Measurements from ENCODE around the gene HSD17B7.
A peak's percentile ranks its signal among the peaks of the same experiment; 100 is the strongest.
"Not testable (repeated sequence)": the region's sequence is repeated elsewhere in the genome, so short reads cannot be mapped to it uniquely, and the experiment has no call there.

Gene HSD17B7

DNA sequence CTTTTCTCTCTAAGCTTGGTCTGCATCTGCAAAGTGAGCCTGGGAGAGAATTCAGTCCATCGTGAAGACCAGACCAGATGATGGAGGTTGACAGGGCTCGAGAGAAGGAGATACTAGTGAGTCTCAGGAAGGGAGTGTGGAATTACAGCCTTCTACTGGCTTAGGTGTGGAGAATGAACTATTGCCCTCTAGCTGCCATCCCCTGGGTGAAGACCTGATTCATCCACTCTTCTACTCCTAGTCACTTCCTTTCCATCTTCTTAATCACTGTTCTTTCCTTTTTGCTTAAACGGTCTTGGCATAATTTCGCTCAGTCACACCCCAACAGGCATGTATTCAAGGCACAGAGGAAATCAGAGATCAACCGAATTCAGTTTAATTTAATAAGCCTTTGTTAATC, 34.0 kb upstream of the HSD17B7 start:
- H3K4me3 ChIP-seq (ENCODE audit: low read length), result no peak overlapping the region
- TF ChIP-seq, protein P1, sequence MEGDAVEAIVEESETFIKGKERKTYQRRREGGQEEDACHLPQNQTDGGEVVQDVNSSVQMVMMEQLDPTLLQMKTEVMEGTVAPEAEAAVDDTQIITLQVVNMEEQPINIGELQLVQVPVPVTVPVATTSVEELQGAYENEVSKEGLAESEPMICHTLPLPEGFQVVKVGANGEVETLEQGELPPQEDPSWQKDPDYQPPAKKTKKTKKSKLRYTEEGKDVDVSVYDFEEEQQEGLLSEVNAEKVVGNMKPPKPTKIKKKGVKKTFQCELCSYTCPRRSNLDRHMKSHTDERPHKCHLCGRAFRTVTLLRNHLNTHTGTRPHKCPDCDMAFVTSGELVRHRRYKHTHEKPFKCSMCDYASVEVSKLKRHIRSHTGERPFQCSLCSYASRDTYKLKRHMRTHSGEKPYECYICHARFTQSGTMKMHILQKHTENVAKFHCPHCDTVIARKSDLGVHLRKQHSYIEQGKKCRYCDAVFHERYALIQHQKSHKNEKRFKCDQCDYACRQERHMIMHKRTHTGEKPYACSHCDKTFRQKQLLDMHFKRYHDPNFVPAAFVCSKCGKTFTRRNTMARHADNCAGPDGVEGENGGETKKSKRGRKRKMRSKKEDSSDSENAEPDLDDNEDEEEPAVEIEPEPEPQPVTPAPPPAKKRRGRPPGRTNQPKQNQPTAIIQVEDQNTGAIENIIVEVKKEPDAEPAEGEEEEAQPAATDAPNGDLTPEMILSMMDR (conservative IDR thresholded peaks at IDR 0.05; ENCODE audit: low read depth, low read length), result peak; percentile 8
- DNase-seq (ENCODE audit: low read depth), result no peak

GRCh38 chr1:162757476-162757875, 33.0 kb upstream of the HSD17B7 start:
- TF ChIP-seq, protein P1 (conservative IDR thresholded peaks at IDR 0.05; ENCODE audit: low read depth, low read length), result no peak
- H3K4me3 ChIP-seq (ENCODE audit: low read length), result no peak overlapping the region
- DNase-seq (ENCODE audit: low read depth), result no peak

DNA sequence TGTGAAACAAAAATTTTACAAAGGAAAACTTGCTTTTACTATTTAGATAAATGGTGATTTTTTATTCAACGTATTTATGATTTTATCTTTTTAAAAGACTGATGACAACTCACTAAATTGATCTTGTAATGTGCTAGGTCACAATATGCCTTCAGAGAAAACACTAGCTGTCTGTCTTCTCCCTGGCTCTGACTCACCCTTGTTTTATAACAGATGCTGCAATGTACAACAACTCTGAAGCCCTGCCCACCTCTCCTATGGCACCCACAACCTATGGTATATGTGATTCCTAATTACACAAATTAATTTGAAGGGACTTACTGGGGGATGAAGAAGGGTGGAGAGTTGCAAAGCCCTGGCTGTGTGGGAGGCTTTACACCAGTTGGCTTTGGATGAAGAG, 24.7 kb upstream of the HSD17B7 start:
- no peak for DNase-seq (ENCODE audit: low read depth)
- H3K4me3 ChIP-seq (ENCODE audit: low read length), result no peak overlapping the region
- TF ChIP-seq, protein P1 (conservative IDR thresholded peaks at IDR 0.05; ENCODE audit: low read depth, low read length), result no peak

DNA sequence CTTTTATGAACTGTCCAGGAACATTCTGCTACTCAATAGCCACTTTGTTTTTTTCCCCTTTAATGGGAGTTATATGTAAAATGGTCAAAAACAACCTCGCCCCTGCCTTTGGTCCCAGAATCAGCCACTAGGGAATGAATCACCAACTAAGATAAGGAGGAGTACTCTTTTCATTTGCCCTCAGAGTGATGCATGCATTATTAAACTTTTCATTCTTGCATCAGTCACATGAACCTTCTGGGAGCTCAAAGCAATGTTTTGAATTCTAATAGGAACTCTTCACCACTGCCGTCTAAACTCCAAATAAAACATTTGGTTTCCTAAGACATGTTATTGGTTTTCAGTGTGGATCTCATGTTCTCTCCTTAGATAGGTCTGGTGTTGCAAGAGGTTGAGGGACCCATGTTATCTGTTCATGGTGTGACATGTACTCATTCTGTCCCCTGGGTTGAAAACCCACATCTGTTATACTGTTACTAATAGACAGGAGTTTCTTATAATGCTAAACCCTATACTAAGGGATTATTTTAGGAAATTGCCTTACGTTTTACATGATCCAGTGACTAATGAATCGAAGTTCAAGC, 17.8 kb upstream of the HSD17B7 start:
- TF ChIP-seq, protein P1 (conservative IDR thresholded peaks at IDR 0.05; ENCODE audit: low read depth, low read length), result no peak
- no peak overlapping the region for H3K4me3 ChIP-seq (ENCODE audit: low read length)
- DNase-seq (ENCODE audit: low read depth), result no peak

- TF ChIP-seq, protein P1 (conservative IDR thresholded peaks at IDR 0.05; ENCODE audit: low read depth, low read length), result no peak
- no peak for DNase-seq (ENCODE audit: low read depth)
- H3K4me3 ChIP-seq (ENCODE audit: low read length), result no peak overlapping the region
These were observed 16.5 kb upstream of the HSD17B7 start for GRCh38 chr1:162774007-162774406.

GRCh38 chr1:162779043-162779442, 11.5 kb upstream of the HSD17B7 start:
- no peak overlapping the region for H3K4me3 ChIP-seq (ENCODE audit: low read length)
- no peak for DNase-seq (ENCODE audit: low read depth)
- TF ChIP-seq, protein P1 (conservative IDR thresholded peaks at IDR 0.05; ENCODE audit: low read depth, low read length), result no peak

GRCh38 chr1:162782671-162783070, 7.8 kb upstream of the HSD17B7 start:
- DNase-seq (ENCODE audit: low read depth), result no peak

DNA sequence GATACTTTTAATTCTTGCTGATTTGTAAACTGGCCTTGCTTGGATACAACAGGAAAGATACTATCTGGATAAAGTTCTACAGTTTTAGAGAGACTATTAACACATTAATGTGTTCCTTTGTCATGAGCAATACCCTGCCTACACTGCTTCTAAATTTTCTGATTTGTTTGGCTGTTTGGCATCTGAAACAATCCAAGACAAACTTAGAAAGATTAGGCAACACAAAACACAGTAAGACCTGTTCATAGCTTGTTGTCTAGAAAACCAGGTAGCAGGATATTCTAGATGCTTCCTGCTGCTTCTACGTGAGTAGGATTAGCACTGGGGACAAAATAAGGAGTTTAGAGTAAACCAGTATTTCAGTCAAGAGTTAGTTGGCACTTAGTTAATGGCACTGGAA, 5.6 kb upstream of the HSD17B7 start:
- H3K4me3 ChIP-seq (ENCODE audit: low read length); DNase-seq (ENCODE audit: low read depth): not testable (repeated sequence)

More at GRCh38 chr1:162782671-162783070, 7.8 kb upstream of the HSD17B7 start:
- TF ChIP-seq, protein P1 (conservative IDR thresholded peaks at IDR 0.05; ENCODE audit: low read depth, low read length), result no peak
- no peak overlapping the region for H3K4me3 ChIP-seq (ENCODE audit: low read length)

- DNase-seq (ENCODE audit: low read depth); H3K4me3 ChIP-seq (ENCODE audit: low read length): not testable (repeated sequence)
These were observed 1.7 kb upstream of the HSD17B7 start for GRCh38 chr1:162788783-162789182.

GRCh38 chr1:162790985-162791357, 469 bp downstream of the HSD17B7 start:
- H3K4me3 ChIP-seq (ENCODE audit: low read length), result peak overlapping the region; percentile 60
- not testable (repeated sequence) for DNase-seq (ENCODE audit: low read depth)

- H3K4me3 ChIP-seq (ENCODE audit: low read length); DNase-seq (ENCODE audit: low read depth): not testable (repeated sequence)
These were observed 3.8 kb downstream of the HSD17B7 start for GRCh38 chr1:162794284-162794683.

Data from retinal pigment epithelial cell (primary cell).